NT2/D1 (cell line): ENCODE measurements around the gene CTSZ.

ENCODE experiments used
- SUZ12 ChIP-seq: IDR thresholded peaks from 2 replicates; pipeline ENCODE4 v1.6.1; 2011; ENCODE audit not compliant: insufficient read length, insufficient read depth; ENCODE audit errors: extremely low read depth
- YY1 ChIP-seq: IDR thresholded peaks from 2 replicates; pipeline ENCODE4 v1.6.1; 2011; ENCODE audit not compliant: insufficient read length, insufficient read depth
- ZNF274 ChIP-seq: IDR thresholded peaks from 2 replicates; pipeline ENCODE4 v1.6.1; 2011; ENCODE audit warnings: mild to moderate bottlenecking, low read depth, low read length

- TF ChIP-seq SUZ12 (no peak), YY1 (no peak), ZNF274 (no peak)
Observed at GRCh38 chr20:59000326-59000725, 6.7 kb downstream of the CTSZ start.
